ENCODE results near the gene L3MBTL2.
"Not testable (repeated sequence)": the region's sequence is repeated elsewhere in the genome, so short reads cannot be mapped to it uniquely, and the experiment has no call there.

The L3MBTL2 gene

GRCh38 chr22:41204992-41205900 is at the start of gene L3MBTL2:
Gene L3MBTL2 (plus strand): TSS chr22:41205312. CDS start chr22:41205363, 51 bp downstream.
- DNase-seq, result peak; percentile 98

- no peak for DNase-seq
These were observed 48.0 kb upstream of the L3MBTL2 start for GRCh38 chr22:41157083-41157482.

- no peak for DNase-seq
These were observed 36.0 kb upstream of the L3MBTL2 start for GRCh38 chr22:41169157-41169556.

GRCh38 chr22:41171996-41172395 is 33.1 kb upstream of the L3MBTL2 start:
- no peak for DNase-seq

- no peak for DNase-seq
These were observed 29.6 kb upstream of the L3MBTL2 start for GRCh38 chr22:41175546-41175945.

GRCh38 chr22:41177040-41177621 is 28.0 kb upstream of the L3MBTL2 start:
- DNase-seq, result no peak

- no peak for DNase-seq
These were observed 27.3 kb upstream of the L3MBTL2 start for GRCh38 chr22:41177622-41178424.

- DNase-seq, result no peak
These were observed 26.6 kb upstream of the L3MBTL2 start for GRCh38 chr22:41178425-41178975.

GRCh38 chr22:41180362-41180761 is 24.8 kb upstream of the L3MBTL2 start:
- not testable (repeated sequence) for DNase-seq

GRCh38 chr22:41180926-41181325 is 24.2 kb upstream of the L3MBTL2 start:
- DNase-seq, result no peak

GRCh38 chr22:41181349-41182241 is 23.5 kb upstream of the L3MBTL2 start:
- no peak for DNase-seq

GRCh38 chr22:41184679-41185078 is 20.4 kb upstream of the L3MBTL2 start:
- no peak for DNase-seq

GRCh38 chr22:41191467-41191866 is 13.6 kb upstream of the L3MBTL2 start:
- no peak for DNase-seq

GRCh38 chr22:41193829-41194228 is 11.3 kb upstream of the L3MBTL2 start:
- no peak for DNase-seq

- peak; percentile 73 for DNase-seq
These were observed 7.8 kb upstream of the L3MBTL2 start for GRCh38 chr22:41197038-41197972.

GRCh38 chr22:41198027-41198580 is 7.0 kb upstream of the L3MBTL2 start:
- peak; percentile 39 for DNase-seq

GRCh38 chr22:41201141-41201540 is 4.0 kb upstream of the L3MBTL2 start:
- DNase-seq, result no peak

- no peak for DNase-seq
These were observed 2.0 kb upstream of the L3MBTL2 start for GRCh38 chr22:41203118-41203517.

GRCh38 chr22:41204066-41204465 is 1.0 kb upstream of the L3MBTL2 start:
- no peak for DNase-seq

- DNase-seq, result no peak
These were observed 1.6 kb downstream of the L3MBTL2 start for GRCh38 chr22:41206719-41207118.

- no peak for DNase-seq
These were observed 10.3 kb downstream of the L3MBTL2 start for GRCh38 chr22:41215409-41215808.

Data from activated T-cell treated with anti-CD3 and anti-CD28 coated beads for 4 hours (primary cell).